ENCODE results near the gene POC1B.

The POC1B gene

DNA sequence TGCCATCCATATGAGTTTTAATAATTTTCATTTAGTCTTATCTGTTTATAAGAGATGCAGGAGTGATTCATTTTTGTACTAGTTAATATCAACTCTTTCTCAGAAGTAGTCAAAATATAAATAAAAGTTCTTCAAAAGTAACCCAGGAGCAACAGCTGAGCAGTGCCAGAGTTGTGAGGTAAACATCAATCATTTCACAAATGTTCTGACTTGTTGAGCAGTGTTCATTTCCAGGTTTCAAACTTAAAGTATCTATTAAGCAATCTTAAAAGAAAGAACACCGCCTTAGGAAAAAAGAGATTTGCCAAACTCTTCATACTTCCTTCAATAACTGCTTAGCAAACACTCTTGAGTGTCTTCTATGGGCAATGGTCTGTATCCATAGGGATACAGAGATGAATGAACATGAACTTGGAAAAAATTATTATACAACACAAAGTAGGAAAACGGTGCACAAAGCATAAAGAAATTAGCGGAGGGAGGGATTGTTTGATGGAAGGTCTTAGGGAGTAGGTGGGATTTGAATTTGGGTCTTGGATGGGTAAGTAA is 41.9 kb upstream of the POC1B start:
- H3K4me3 ChIP-seq (ENCODE audit: low read depth, low read length): no peak overlapping the region
- no peak for TF ChIP-seq CTCF (IDR thresholded peaks at IDR 0.05; ENCODE audit: insufficient read depth, low read depth, low read length, missing control alignments)
- DNase-seq (ENCODE audit: low read depth): no peak

- no peak for DNase-seq (ENCODE audit: low read depth)
- no peak for TF ChIP-seq CTCF (IDR thresholded peaks at IDR 0.05; ENCODE audit: insufficient read depth, low read depth, low read length, missing control alignments)
- H3K4me3 ChIP-seq (ENCODE audit: low read depth, low read length): no peak overlapping the region
Measured at GRCh38 chr12:89566615-89567014, 40.8 kb upstream of the POC1B start.

- H3K4me3 ChIP-seq (ENCODE audit: low read depth, low read length): no peak overlapping the region
- no peak for TF ChIP-seq CTCF (IDR thresholded peaks at IDR 0.05; ENCODE audit: insufficient read depth, low read depth, low read length, missing control alignments)
- no peak for DNase-seq (ENCODE audit: low read depth)
Measured at GRCh38 chr12:89565002-89565401, 39.2 kb upstream of the POC1B start.

DNA sequence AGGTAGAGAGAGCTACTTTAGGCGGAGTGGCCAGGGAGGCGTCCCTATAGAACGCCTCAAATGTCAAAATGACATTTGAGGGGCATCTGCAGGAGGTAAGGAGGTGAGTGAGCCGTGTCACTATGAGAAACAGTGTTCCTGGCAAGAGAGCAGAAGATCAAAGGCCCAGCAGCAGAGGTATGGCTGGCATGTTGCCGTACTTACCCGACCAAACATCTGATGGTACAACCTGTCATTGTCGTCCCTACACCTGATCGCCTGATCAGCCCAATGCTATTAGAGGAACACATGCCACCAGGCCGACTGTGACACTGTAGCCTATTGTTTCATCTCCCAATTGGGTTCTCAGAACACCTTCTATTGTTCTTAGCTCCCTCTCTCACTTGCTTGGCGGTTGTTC is 33.9 kb upstream of the POC1B start:
- no peak for DNase-seq (ENCODE audit: low read depth)
- TF ChIP-seq CTCF (IDR thresholded peaks at IDR 0.05; ENCODE audit: insufficient read depth, low read depth, low read length, missing control alignments): no peak

DNA sequence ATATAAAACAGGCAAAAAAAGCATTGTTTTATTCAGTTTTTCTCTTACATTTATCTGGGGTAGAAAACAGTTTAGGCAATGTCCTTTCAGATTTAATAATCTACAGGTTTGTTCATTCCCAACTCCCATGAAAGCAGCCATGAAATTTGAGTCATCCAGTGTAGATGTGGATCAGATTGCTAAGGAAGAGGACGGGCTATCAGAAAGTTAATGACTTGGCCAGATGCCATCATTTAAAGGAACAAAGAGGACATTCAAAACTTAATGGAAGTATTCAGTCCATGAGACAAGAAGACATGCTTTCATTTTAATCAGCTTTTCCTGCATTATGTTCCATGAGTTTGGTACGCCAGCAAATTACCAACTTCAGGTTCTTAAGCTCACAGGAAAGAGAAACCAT is 31.1 kb upstream of the POC1B start:
- no peak for DNase-seq (ENCODE audit: low read depth)
- H3K4me3 ChIP-seq (ENCODE audit: low read depth, low read length): no peak overlapping the region
- no peak for TF ChIP-seq CTCF (IDR thresholded peaks at IDR 0.05; ENCODE audit: insufficient read depth, low read depth, low read length, missing control alignments)

More for the DNA sequence above, 33.9 kb upstream of the POC1B start:
- no peak overlapping the region for H3K4me3 ChIP-seq (ENCODE audit: low read depth, low read length)

DNA sequence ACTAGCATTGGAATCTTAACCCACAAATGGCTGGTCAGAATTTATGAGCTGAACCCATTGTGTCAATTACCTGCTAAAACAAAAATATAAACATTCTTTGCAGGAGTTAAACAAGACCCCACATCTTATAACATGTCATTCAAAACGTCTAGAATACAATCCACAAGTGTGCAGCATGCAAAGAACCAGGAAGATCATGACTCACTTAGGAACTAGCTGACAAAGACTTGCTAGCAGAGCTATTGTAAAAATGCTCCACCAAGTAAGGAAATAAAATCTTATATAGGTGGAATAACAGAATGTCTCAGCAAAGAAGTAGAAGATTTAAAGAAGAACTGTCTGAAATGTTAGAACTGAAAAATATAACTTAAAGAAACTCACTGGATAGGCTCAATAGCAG is 26.5 kb upstream of the POC1B start:
- TF ChIP-seq CTCF (IDR thresholded peaks at IDR 0.05; ENCODE audit: insufficient read depth, low read depth, low read length, missing control alignments): no peak
- DNase-seq (ENCODE audit: low read depth): no peak
- H3K4me3 ChIP-seq (ENCODE audit: low read depth, low read length): no peak overlapping the region

- DNase-seq (ENCODE audit: low read depth): no peak
- H3K4me3 ChIP-seq (ENCODE audit: low read depth, low read length): no peak overlapping the region
- no peak for TF ChIP-seq CTCF (IDR thresholded peaks at IDR 0.05; ENCODE audit: insufficient read depth, low read depth, low read length, missing control alignments)
Measured at GRCh38 chr12:89551747-89552146, 25.9 kb upstream of the POC1B start.
